ENCODE data around the gene C1RL.

Gene C1RL

GRCh38 chr12:7136676-7137075 lies 27.7 kb upstream of the C1RL start:
- no peak for DNase-seq (ENCODE audit: low spot score)

DNA sequence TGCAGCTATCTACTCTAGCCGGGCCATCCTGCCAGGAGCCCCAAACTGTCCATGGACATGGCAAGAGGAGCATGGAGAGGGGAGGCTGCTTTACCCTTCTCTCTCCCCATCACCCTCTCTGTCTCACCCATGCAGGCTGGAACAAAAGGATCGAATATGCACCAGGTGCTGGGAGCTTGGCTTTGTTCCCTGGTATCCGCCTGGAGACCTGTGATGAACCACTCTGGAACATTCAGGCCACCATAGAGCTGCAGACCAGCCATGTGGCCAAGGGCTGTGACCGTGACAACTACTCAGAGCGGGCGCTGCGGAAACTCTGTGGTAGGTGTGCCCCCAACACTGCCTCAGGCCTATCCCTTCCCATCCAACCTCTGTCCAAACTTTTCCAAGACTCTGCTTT lies 27.1 kb upstream of the C1RL start:
- DNase-seq (ENCODE audit: low spot score): no peak

- no peak for DNase-seq (ENCODE audit: low spot score)
Observed at GRCh38 chr12:7134396-7135166, 25.6 kb upstream of the C1RL start.

- no peak for DNase-seq (ENCODE audit: low spot score)
Observed at GRCh38 chr12:7131502-7131866, 22.5 kb upstream of the C1RL start.

GRCh38 chr12:7130701-7131501 lies 21.9 kb upstream of the C1RL start:
- DNase-seq (ENCODE audit: low spot score): peak; percentile 81

- peak; percentile 96 for DNase-seq (ENCODE audit: low spot score)
Observed at GRCh38 chr12:7129872-7130691, 21.1 kb upstream of the C1RL start, which contains the start of gene CLSTN3. CLSTN3 (plus strand) TSS chr12:7130371; CDS start chr12:7130649, 278 bp downstream.

GRCh38 chr12:7129287-7129871 lies 20.4 kb upstream of the C1RL start:
- no peak for DNase-seq (ENCODE audit: low spot score)

DNA sequence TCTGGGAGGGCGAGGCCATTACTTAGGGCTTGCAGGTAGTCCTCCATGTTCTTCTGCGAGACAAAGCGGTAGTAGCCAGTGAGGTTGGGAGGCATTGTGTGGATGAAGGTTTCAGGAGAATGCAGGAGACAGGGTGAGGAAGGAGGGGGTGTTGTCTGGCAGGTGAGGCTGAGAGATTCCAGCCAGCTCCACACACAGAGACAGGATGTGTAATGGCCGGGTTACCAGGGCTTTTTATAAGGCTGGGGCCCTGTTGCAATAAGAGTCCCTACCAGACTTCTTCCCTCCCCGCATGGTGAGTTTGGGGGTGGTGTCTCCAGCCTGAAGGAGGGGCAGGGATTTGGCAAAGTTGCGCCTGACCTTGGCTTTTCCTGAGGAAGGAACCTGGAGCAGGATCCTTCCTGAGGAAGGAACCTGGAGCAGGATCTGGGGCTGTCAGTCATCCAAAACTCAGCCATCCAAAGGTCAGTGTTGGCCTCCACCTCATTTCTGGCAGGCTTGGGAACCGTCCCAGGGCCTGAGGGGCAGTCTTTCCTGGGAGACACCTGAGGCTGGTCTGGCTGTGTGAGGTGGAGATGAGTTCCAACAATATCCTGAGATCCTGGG lies 19.8 kb upstream of the C1RL start, which contains the start of gene RBP5:
Gene RBP5 (minus strand): TSS at position 209 of the 606 bp plus-strand sequence. CDS start 114 bp downstream, at position 95.
- DNase-seq (ENCODE audit: low spot score): no peak

DNA sequence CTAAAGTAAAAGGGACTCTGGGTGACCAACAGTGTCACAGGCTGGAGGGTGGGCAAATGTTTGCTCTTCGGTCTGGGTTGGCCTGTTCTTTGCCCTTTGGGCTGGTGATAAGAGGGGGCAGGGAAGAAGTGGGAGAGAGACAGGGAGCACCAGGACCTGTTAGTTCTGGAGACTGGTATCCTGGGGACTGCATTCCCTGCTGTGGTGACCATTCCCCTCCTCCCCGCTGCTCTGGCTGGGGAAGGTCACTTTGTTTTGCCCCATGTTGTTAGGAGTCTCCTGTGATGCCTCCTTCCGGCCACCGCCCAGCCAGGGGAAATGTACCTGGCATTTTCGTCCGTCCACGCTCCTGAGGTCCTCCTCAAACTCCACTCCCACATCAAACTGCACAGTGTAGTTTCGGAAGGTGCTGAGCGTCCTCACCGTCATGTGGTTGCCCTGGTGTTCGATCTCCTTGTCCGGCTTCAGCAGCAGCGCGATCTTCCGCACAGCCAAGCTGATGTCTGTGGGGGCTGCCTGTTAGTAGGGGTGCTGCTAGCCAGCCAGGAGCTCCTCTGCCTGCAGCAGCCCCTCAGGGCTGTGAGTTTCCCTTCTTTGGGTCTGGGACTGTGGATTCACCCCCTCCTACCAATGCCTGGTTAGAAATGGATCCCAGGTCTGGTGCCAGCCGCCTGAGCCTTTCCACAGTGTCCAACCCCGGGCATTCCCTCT lies 19.1 kb upstream of the C1RL start:
- DNase-seq (ENCODE audit: low spot score): no peak

DNA sequence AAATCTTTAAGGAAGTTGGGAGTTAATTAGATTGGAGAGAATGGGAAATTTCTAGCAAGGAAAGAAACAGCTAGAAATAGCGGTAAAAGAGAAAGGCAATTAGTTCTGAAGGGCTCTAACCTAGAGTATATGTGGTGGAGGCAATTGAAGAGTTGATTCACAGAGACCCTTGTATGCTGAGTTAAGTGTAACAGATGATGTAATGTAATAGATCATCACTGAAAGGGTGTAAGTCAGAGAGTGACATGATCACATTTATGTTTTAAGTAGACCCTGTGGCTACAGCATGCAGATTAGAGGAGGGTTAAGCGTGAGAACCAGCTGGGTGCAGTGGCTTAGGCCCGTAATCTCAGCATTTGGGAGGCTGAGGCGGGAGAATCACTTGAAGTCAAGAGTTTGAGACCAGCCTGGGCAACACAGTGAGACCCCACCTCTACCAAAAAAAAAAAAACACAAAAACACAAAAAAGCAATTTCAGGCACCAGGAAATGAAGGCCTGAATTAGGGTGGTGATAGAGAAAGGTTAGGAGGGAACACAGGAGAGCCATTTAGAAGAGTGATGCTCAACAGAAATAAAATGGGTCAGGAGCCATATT lies 16.7 kb upstream of the C1RL start:
- no peak for DNase-seq (ENCODE audit: low spot score)

- no peak for DNase-seq (ENCODE audit: low spot score)
Observed at GRCh38 chr12:7123806-7124522, 14.9 kb upstream of the C1RL start.

- no peak for DNase-seq (ENCODE audit: low spot score)
Observed at GRCh38 chr12:7122811-7123769, 14.1 kb upstream of the C1RL start.

- DNase-seq (ENCODE audit: low spot score): no peak
Observed at GRCh38 chr12:7121324-7121723, 12.3 kb upstream of the C1RL start.

- no peak for DNase-seq (ENCODE audit: low spot score)
Observed at GRCh38 chr12:7120166-7120565, 11.2 kb upstream of the C1RL start.

- no peak for DNase-seq (ENCODE audit: low spot score)
Observed at GRCh38 chr12:7118881-7119280, 9.9 kb upstream of the C1RL start.

GRCh38 chr12:7117670-7118069 lies 8.7 kb upstream of the C1RL start:
- no peak for DNase-seq (ENCODE audit: low spot score)

DNA sequence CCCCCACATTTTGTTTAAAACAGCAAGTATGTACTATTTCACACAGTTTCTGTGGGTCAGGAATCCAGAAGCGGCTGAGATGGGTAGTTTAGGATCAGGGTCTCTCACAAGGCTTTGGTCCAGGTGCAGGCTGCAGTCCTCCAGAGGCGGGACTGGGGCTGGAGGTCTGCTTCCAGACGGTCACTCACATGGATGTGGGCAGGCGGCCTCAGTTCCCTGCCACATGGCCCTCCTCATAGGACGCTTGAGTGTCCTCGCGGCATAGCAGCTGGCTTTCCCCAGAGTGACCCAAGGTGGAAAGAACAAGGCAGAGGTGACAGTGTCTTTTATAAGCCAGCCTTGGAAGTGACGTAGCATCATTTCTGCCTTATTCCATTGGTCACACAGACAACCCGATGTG lies 7.9 kb upstream of the C1RL start:
- DNase-seq (ENCODE audit: low spot score): no peak

- no peak for DNase-seq (ENCODE audit: low spot score)
Observed at GRCh38 chr12:7116196-7116595, 7.2 kb upstream of the C1RL start.

DNA sequence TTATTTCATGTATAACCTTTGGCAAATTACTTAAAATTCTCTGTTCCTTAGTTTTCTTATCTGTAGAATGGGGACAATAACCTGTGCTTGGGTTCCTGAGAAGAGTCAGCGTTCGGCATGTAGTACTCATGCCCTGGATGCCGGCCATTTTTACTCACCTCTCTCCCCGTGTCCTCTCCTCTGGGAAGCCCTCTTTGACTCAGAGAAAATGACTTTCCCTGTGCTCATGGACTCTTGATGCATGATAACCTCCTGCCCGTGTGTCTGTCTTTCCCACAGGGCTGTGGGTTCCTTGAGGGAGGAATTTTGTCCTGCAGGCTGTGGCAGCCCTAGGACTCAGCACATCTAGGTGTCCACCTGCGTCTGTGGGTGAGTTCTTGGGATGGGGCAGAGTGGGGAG lies 5.8 kb upstream of the C1RL start:
- DNase-seq (ENCODE audit: low spot score): no peak
